ENCODE measurements around the gene IFIT1B. TPM values are rescaled to one million over a fixed set of nuclear protein-coding genes. Genes with fewer than 3 reads are reported as not detected.
A peak's percentile ranks its signal among the peaks of the same experiment; 100 is the strongest.

The IFIT1B gene
- total and polyA plus RNA-seq, 9 of the 15 experiments (the other 6 are each of a cell fraction or from before 2014, with no cell fraction given), result not detected

GRCh38 chr10:89352802-89353201, 25.1 kb upstream of the IFIT1B start (continued):
- TF ChIP-seq KAT2B (IDR thresholded peaks at IDR 0.05; ENCODE audit: low read depth, low read length) (no peak), CBFA2T2 (conservative IDR thresholded peaks at IDR 0.05) (peak; percentile 33; the same call in 1 of the 2 replicates), TFE3 (CRISPR knock-in tag; IDR thresholded peaks at IDR 0.05) (no peak), MLLT1 (IDR thresholded peaks at IDR 0.05) (no peak), HIVEP1 (CRISPR knock-in tag; IDR thresholded peaks at IDR 0.05) (no peak), ZBTB43 (CRISPR knock-in tag; IDR thresholded peaks at IDR 0.05) (no peak), CHD1 (IDR thresholded peaks at IDR 0.05; ENCODE audit: low read length) (no peak), YBX1 (IDR thresholded peaks at IDR 0.05) (no peak), HDAC8 (tag; IDR thresholded peaks at IDR 0.05) (no peak), ZBTB40 (IDR thresholded peaks at IDR 0.05) (no peak), ZBTB40 (CRISPR knock-in tag; IDR thresholded peaks at IDR 0.05) (no peak), PKNOX1 (IDR thresholded peaks at IDR 0.05) (peak; percentile 67), SMC3 (conservative IDR thresholded peaks at IDR 0.05; ENCODE audit: insufficient read depth, low read depth, low read length) (no peak), NCOA2 (IDR thresholded peaks at IDR 0.05; ENCODE audit: partially characterized antibody in 2 of 2) (no peak), TRIM28 (IDR thresholded peaks at IDR 0.05) (peak; percentile 33; the same call in 1 of the 2 replicates)

Data from K562 (cell line).